MM.1S (cell line): ENCODE measurements around the gene EMID1.

Source experiments
- DNase-seq: peaks from one replicate; pipeline ENCODE4 v3.0.0-alpha.2; 2015
- H2AFZ ChIP-seq: fragments of 300-600 bp; sonication (generic); 2 replicates; pipeline ENCODE4 v1.6.0; 2016; ENCODE audit warnings: antibody characterized with exemption, low read length
- H3F3A ChIP-seq: fragments of 300-600 bp; sonication (generic); 2 replicates; pipeline ENCODE4 v1.6.1; 2016; ENCODE audit warnings: mild to moderate bottlenecking, antibody characterized with exemption, low read length, moderate library complexity, mixed read lengths; ENCODE audit not compliant: insufficient read depth
- H3K27ac ChIP-seq: fragments of 300-600 bp; sonication (generic); 2 replicates; pipeline ENCODE4 v1.5.1; 2016; ENCODE audit warnings: mild to moderate bottlenecking, low read length
- H3K27me3 ChIP-seq: fragments of 300-600 bp; sonication (generic); replicated peaks from 2 replicates; pipeline ENCODE4 v1.6.0; 2016; ENCODE audit warnings: low read length; ENCODE audit not compliant: insufficient read depth
- H3K36me3 ChIP-seq: fragments of 300-600 bp; sonication (generic); replicated peaks from 2 replicates; pipeline ENCODE4 v1.6.1; 2016; ENCODE audit warnings: mild to moderate bottlenecking, low read length, mixed read lengths; ENCODE audit not compliant: insufficient read depth
- H3K4me1 ChIP-seq: fragments of 300-600 bp; sonication (generic); 2 replicates; pipeline ENCODE4 v1.6.1; 2016; ENCODE audit warnings: low read length, mixed read lengths
- H3K4me2 ChIP-seq: fragments of 300-600 bp; sonication (generic); 2 replicates; pipeline ENCODE4 v1.6.0; 2016; ENCODE audit warnings: low read depth, low read length
- H3K4me3 ChIP-seq: fragments of 300-600 bp; sonication (generic); 2 replicates; pipeline ENCODE4 v1.5.1; 2016; ENCODE audit warnings: low read length, mixed read lengths
- H3K79me2 ChIP-seq: fragments of 300-600 bp; sonication (generic); 2 replicates; pipeline ENCODE4 v1.6.1; 2016; ENCODE audit warnings: mixed run types, low read length, mixed read lengths
- H3K9ac ChIP-seq: fragments of 300-600 bp; sonication (generic); 2 replicates; pipeline ENCODE4 v1.6.1; 2016; ENCODE audit warnings: low read length, mixed read lengths
- H3K9me2 ChIP-seq: fragments of 300-600 bp; sonication (generic); replicated peaks from 2 replicates; pipeline ENCODE4 v1.6.1; 2016; ENCODE audit warnings: mild to moderate bottlenecking, low read length, mixed read lengths; ENCODE audit not compliant: insufficient read depth
- H3K9me3 ChIP-seq: fragments of 300-600 bp; sonication (generic); replicated peaks from 2 replicates; pipeline ENCODE4 v1.6.1; 2016; ENCODE audit warnings: mild to moderate bottlenecking, low read length, mixed read lengths; ENCODE audit not compliant: insufficient read depth
- H4K20me1 ChIP-seq: fragments of 300-600 bp; sonication (generic); 2 replicates; pipeline ENCODE4 v1.6.1; 2016; ENCODE audit warnings: mild to moderate bottlenecking, low read length, moderate library complexity, mixed read lengths; ENCODE audit not compliant: insufficient read depth
- CTCF ChIP-seq: fragments of 300-600 bp; sonication (generic); IDR thresholded peaks from 2 replicates; pipeline ENCODE4 v1.5.1; 2016; ENCODE audit warnings: antibody characterized with exemption, low read length, mixed read lengths
- EZH2 ChIP-seq: fragments of 300-600 bp; sonication (generic); optimal IDR thresholded peaks from 2 replicates; pipeline ENCODE3; 2017; ENCODE audit warnings: low read depth, mild to moderate bottlenecking, antibody characterized with exemption, low read length, mixed read lengths
- EZH2phosphoT487 ChIP-seq: fragments of 300-600 bp; sonication (generic); IDR thresholded peaks from 2 replicates; pipeline ENCODE4 v1.6.1; 2018; ENCODE audit warnings: antibody characterized with exemption, low read length

The EMID1 gene

GRCh38 chr22:29258407-29259252 is 52.9 kb downstream of the EMID1 start:
- Histone ChIP-seq H3K27ac (no peak overlapping the region), H3F3A (no peaks in the 10 kb centered on the region), H3K79me2 (no peaks in the 10 kb centered on the region), H3K4me1 (no peaks in the 10 kb centered on the region), H3K27me3 (no peaks in the 10 kb centered on the region), H3K9ac (no peak overlapping the region), H2AFZ (no peak overlapping the region), H3K4me2 (no peak overlapping the region), H3K9me3 (no peaks in the 10 kb centered on the region), H3K4me3 (no peak overlapping the region), H3K9me2 (no peaks in the 10 kb centered on the region), H4K20me1 (no peaks in the 10 kb centered on the region), H3K36me3 (no peaks in the 10 kb centered on the region)
- DNase-seq, result no peak
- TF ChIP-seq CTCF (no peak), EZH2phosphoT487 (no peak), EZH2 (no peak)

- Histone ChIP-seq H3K36me3 (no peaks in the 10 kb centered on the region), H4K20me1 (no peaks in the 10 kb centered on the region), H3K4me1 (no peaks in the 10 kb centered on the region), H2AFZ (no peak overlapping the region), H3K27me3 (no peaks in the 10 kb centered on the region), H3K4me2 (no peak overlapping the region), H3K27ac (no peak overlapping the region), H3K9me2 (no peaks in the 10 kb centered on the region), H3F3A (no peaks in the 10 kb centered on the region), H3K4me3 (no peak overlapping the region), H3K9ac (no peak overlapping the region), H3K9me3 (no peaks in the 10 kb centered on the region), H3K79me2 (peaks cover 3% of the 10 kb centered on the region; the same call in 1 of the 2 replicates)
- DNase-seq, result no peak
- TF ChIP-seq CTCF, result no peak
Measured at GRCh38 chr22:29259253-29259899, 53.7 kb downstream of the EMID1 start.

DNA sequence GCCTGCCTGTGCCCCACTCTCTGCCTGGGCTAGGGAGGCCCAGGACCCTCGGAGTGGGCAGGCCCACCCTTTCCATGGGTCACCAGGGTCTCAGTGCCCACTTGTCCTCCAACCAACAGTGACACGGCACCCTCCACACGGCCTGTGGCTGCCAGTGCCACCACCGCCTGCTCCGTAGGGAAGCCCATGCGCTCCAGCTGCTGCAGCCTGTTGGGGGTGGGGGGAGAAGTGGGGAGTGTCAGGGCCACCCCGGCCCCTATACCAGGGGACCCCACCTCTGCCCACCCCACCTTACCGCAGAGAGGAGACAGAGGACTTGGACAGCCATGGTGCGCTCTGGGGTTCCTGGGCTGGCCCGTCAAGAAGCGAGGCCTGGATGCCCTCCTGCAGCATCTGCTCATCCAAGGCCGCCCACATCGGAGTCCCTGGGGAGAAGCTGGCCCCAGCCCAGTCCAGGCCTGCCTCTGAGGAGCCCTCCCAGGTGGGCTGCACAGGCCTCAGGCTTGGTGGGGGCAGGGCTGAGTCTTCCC is 54.4 kb downstream of the EMID1 start:
- H3K27me3 ChIP-seq, result no peaks in the 10 kb centered on the region
- H3F3A ChIP-seq, result no peaks in the 10 kb centered on the region
- no peaks in the 10 kb centered on the region for H3K4me1 ChIP-seq
- H4K20me1 ChIP-seq, result no peaks in the 10 kb centered on the region
- no peak overlapping the region for H3K9ac ChIP-seq
- no peaks in the 10 kb centered on the region; the same call in 1 of the 2 replicates for H3K36me3 ChIP-seq
- H3K9me3 ChIP-seq, result no peaks in the 10 kb centered on the region
- TF ChIP-seq EZH2 (no peak), EZH2phosphoT487 (no peak), CTCF (no peak)
- H3K79me2 ChIP-seq, result peaks cover 4% of the 10 kb centered on the region; the same call in 1 of the 2 replicates
- H3K27ac ChIP-seq, result no peak overlapping the region
- no peak overlapping the region for H3K4me2 ChIP-seq
- no peak overlapping the region for H2AFZ ChIP-seq
- DNase-seq, result no peak
- no peaks in the 10 kb centered on the region for H3K9me2 ChIP-seq
- no peak overlapping the region for H3K4me3 ChIP-seq
